ENCODE data around the gene NR1H2.

Gene NR1H2

DNA sequence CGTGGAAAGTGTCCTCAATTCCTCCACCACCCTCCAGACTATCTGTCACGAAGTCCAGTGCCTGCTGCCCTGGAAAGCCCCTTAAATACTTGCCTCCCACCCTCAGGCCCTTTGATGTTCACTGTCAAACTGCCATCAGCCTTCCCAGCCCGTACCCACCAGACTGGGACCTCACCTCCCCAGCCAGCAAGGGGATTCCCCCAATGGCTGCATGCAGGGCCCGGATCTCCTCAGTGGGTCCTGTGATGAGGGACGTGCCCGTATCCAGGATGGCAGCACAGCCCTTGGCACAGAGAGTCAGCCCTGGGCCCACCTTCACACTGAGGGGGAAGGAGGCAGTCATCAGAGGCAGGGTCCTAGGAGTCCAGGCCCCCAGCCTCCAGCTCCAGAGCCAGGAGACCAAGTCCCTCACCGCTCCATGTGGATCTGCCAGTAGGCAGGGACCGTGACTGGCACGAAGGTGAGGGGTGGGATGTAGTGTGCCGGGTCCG, 16.9 kb upstream of the NR1H2 start:
- peak overlapping the region in 1 of 5 donors; percentile 72 for H3K4me3 ChIP-seq (ENCODE audit: low read depth in 1 of 5, low read length in 5 of 5)
- no peaks in the 10 kb centered on the region for H3K27me3 ChIP-seq (ENCODE audit: control insufficient read depth in 5 of 5, insufficient read depth in 4 of 5, low read length in 5 of 5)
- peaks cover 0 to 20% (median 17%) of the 10 kb centered on the region in 5 donors for H3K4me1 ChIP-seq (ENCODE audit: control insufficient read depth in 5 of 5, insufficient read depth in 5 of 5, low read length in 5 of 5)
- no peaks in the 10 kb centered on the region for H3K36me3 ChIP-seq (ENCODE audit: control insufficient read depth in 5 of 5, insufficient read depth in 5 of 5, low read length in 5 of 5)
- no peak overlapping the region for H3K27ac ChIP-seq (ENCODE audit: low read depth, low read length)
- no peak overlapping the region for H3K9ac ChIP-seq (ENCODE audit: low read length in 5 of 5)
- no peaks in the 10 kb centered on the region for H3K9me3 ChIP-seq (ENCODE audit: control insufficient read depth in 5 of 5, low read length in 5 of 5)

- H3K27me3 ChIP-seq (ENCODE audit: control insufficient read depth in 5 of 5, insufficient read depth in 4 of 5, low read length in 5 of 5): no peaks in the 10 kb centered on the region
- peaks cover 0 to 20% (median 17%) of the 10 kb centered on the region in 5 donors for H3K4me1 ChIP-seq (ENCODE audit: control insufficient read depth in 5 of 5, insufficient read depth in 5 of 5, low read length in 5 of 5)
- H3K27ac ChIP-seq (ENCODE audit: low read depth, low read length): no peak overlapping the region
- H3K4me3 ChIP-seq (ENCODE audit: low read depth in 1 of 5, low read length in 5 of 5): no peak overlapping the region
- H3K36me3 ChIP-seq (ENCODE audit: control insufficient read depth in 5 of 5, insufficient read depth in 5 of 5, low read length in 5 of 5): no peaks in the 10 kb centered on the region
- no peak overlapping the region for H3K9ac ChIP-seq (ENCODE audit: low read length in 5 of 5)
- no peaks in the 10 kb centered on the region for H3K9me3 ChIP-seq (ENCODE audit: control insufficient read depth in 5 of 5, low read length in 5 of 5)
These were observed 14.8 kb upstream of the NR1H2 start for GRCh38 chr19:50361290-50362029.

DNA sequence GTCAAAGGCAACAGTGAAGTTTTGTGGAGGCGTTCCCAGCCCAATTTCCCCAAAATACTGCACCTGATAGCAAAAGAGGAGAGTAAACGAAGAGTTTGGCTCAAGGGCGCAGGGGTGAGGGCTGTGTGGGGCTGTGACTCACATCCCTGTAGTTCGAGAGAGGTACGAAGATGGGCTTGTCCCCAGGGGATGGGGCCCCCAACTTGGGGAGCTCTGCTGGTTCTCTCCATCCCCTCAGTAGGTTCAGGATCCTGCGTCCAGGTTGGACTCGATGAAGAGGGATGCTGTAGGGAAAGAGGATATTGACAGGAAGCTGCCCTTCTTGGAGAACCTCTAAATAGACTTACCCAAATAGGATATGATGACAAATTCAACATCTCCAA, 14.2 kb upstream of the NR1H2 start:
- H3K4me1 ChIP-seq (ENCODE audit: control insufficient read depth in 5 of 5, insufficient read depth in 5 of 5, low read length in 5 of 5): peaks cover 0 to 20% (median 17%) of the 10 kb centered on the region in 5 donors
- no peak overlapping the region for H3K4me3 ChIP-seq (ENCODE audit: low read depth in 1 of 5, low read length in 5 of 5)
- H3K27me3 ChIP-seq (ENCODE audit: control insufficient read depth in 5 of 5, insufficient read depth in 4 of 5, low read length in 5 of 5): no peaks in the 10 kb centered on the region
- no peaks in the 10 kb centered on the region for H3K9me3 ChIP-seq (ENCODE audit: control insufficient read depth in 5 of 5, low read length in 5 of 5)
- H3K36me3 ChIP-seq (ENCODE audit: control insufficient read depth in 5 of 5, insufficient read depth in 5 of 5, low read length in 5 of 5): no peaks in the 10 kb centered on the region
- H3K27ac ChIP-seq (ENCODE audit: low read depth, low read length): no peak overlapping the region
- H3K9ac ChIP-seq (ENCODE audit: low read length in 5 of 5): no peak overlapping the region

- Histone ChIP-seq H3K27ac (ENCODE audit: low read depth, low read length) (no peak overlapping the region), H3K4me3 (ENCODE audit: low read depth in 1 of 5, low read length in 5 of 5) (no peak overlapping the region), H3K36me3 (ENCODE audit: control insufficient read depth in 5 of 5, insufficient read depth in 5 of 5, low read length in 5 of 5) (no peaks in the 10 kb centered on the region), H3K9me3 (ENCODE audit: control insufficient read depth in 5 of 5, low read length in 5 of 5) (no peaks in the 10 kb centered on the region), H3K4me1 (ENCODE audit: control insufficient read depth in 5 of 5, insufficient read depth in 5 of 5, low read length in 5 of 5) (peaks cover 0 to 12% (median 9%) of the 10 kb centered on the region in 5 donors), H3K27me3 (ENCODE audit: control insufficient read depth in 5 of 5, insufficient read depth in 4 of 5, low read length in 5 of 5) (no peaks in the 10 kb centered on the region), H3K9ac (ENCODE audit: low read length in 5 of 5) (no peak overlapping the region)
These were observed 13.4 kb upstream of the NR1H2 start for GRCh38 chr19:50362656-50363424.

- no peaks in the 10 kb centered on the region for H3K36me3 ChIP-seq (ENCODE audit: control insufficient read depth in 5 of 5, insufficient read depth in 5 of 5, low read length in 5 of 5)
These were observed 10.6 kb upstream of the NR1H2 start, which contains the start of gene NAPSA for GRCh38 chr19:50365434-50366306. TSS of gene NAPSA (minus strand) at chr19:50365639. CDS start at chr19:50365621, 18 bp downstream.

GRCh38 chr19:50368649-50369570, 7.3 kb upstream of the NR1H2 start:
- no peaks in the 10 kb centered on the region for H3K27me3 ChIP-seq (ENCODE audit: control insufficient read depth in 5 of 5, insufficient read depth in 4 of 5, low read length in 5 of 5)
- H3K4me3 ChIP-seq (ENCODE audit: low read depth in 1 of 5, low read length in 5 of 5): peak overlapping the region; percentile 89 to 96 (median 92)
- no peaks in the 10 kb centered on the region for H3K36me3 ChIP-seq (ENCODE audit: control insufficient read depth in 5 of 5, insufficient read depth in 5 of 5, low read length in 5 of 5)
- H3K9ac ChIP-seq (ENCODE audit: low read length in 5 of 5): peak overlapping the region; percentile 54 to 87 (median 73)
- H3K27ac ChIP-seq (ENCODE audit: low read depth, low read length): peak overlapping the region; percentile 75
- no peaks in the 10 kb centered on the region for H3K9me3 ChIP-seq (ENCODE audit: control insufficient read depth in 5 of 5, low read length in 5 of 5)
- peaks cover 0 to 15% (median 13%) of the 10 kb centered on the region in 5 donors for H3K4me1 ChIP-seq (ENCODE audit: control insufficient read depth in 5 of 5, insufficient read depth in 5 of 5, low read length in 5 of 5)

More at GRCh38 chr19:50365434-50366306, 10.6 kb upstream of the NR1H2 start, which contains the start of gene NAPSA:
- H3K9me3 ChIP-seq (ENCODE audit: control insufficient read depth in 5 of 5, low read length in 5 of 5): no peaks in the 10 kb centered on the region
- H3K4me1 ChIP-seq (ENCODE audit: control insufficient read depth in 5 of 5, insufficient read depth in 5 of 5, low read length in 5 of 5): peaks cover 0 to 15% (median 13%) of the 10 kb centered on the region in 5 donors
- H3K9ac ChIP-seq (ENCODE audit: low read length in 5 of 5): no peak within 1 kb of the TSS
- H3K4me3 ChIP-seq (ENCODE audit: low read depth in 1 of 5, low read length in 5 of 5): no peak within 1 kb of the TSS
- no peaks in the 10 kb centered on the region for H3K27me3 ChIP-seq (ENCODE audit: control insufficient read depth in 5 of 5, insufficient read depth in 4 of 5, low read length in 5 of 5)
- H3K27ac ChIP-seq (ENCODE audit: low read depth, low read length): no peak within 1 kb of the TSS

DNA sequence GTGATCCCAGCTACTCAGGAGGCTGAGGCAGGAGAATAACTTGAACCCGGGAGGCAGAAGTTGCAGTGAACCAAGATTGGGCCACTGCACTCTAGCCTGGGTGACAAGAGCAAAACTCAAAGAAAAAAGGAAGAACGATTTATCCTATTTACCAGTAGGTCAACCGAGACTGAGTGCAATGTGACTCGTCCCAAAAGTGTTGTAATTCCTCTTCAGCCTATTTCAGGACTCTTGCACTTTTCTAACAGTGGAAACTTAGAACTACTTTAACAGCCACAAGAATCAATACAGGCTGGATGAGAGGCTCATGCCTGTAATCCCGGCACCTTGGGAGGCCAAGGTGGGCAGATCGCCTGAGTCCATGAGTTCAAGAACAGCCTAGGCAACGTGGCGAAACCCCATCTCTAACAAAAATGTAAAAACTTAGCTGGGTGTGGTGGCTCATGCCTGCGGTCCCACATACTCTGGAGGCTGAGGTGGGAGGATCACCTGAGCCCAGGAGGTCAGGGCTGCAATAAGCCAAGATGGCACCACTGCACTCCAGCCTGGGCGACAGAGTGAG, 4.3 kb upstream of the NR1H2 start:
- H3K4me1 ChIP-seq (ENCODE audit: control insufficient read depth in 5 of 5, insufficient read depth in 5 of 5, low read length in 5 of 5): peaks cover 0 to 21% (median 17%) of the 10 kb centered on the region in 5 donors
- no peak overlapping the region for H3K4me3 ChIP-seq (ENCODE audit: low read depth in 1 of 5, low read length in 5 of 5)
- no peak overlapping the region for H3K27ac ChIP-seq (ENCODE audit: low read depth, low read length)
- H3K9me3 ChIP-seq (ENCODE audit: control insufficient read depth in 5 of 5, low read length in 5 of 5): no peaks in the 10 kb centered on the region
- no peak overlapping the region for H3K9ac ChIP-seq (ENCODE audit: low read length in 5 of 5)
- no peaks in the 10 kb centered on the region for H3K36me3 ChIP-seq (ENCODE audit: control insufficient read depth in 5 of 5, insufficient read depth in 5 of 5, low read length in 5 of 5)
- no peaks in the 10 kb centered on the region for H3K27me3 ChIP-seq (ENCODE audit: control insufficient read depth in 5 of 5, insufficient read depth in 4 of 5, low read length in 5 of 5)

- H3K4me3 ChIP-seq (ENCODE audit: low read depth in 1 of 5, low read length in 5 of 5): no peak overlapping the region
- H3K9me3 ChIP-seq (ENCODE audit: control insufficient read depth in 5 of 5, low read length in 5 of 5): no peaks in the 10 kb centered on the region
- no peaks in the 10 kb centered on the region for H3K27me3 ChIP-seq (ENCODE audit: control insufficient read depth in 5 of 5, insufficient read depth in 4 of 5, low read length in 5 of 5)
- peaks cover 0 to 10% (median 6%) of the 10 kb centered on the region in 5 donors for H3K4me1 ChIP-seq (ENCODE audit: control insufficient read depth in 5 of 5, insufficient read depth in 5 of 5, low read length in 5 of 5)
- no peak overlapping the region for H3K9ac ChIP-seq (ENCODE audit: low read length in 5 of 5)
- peaks cover 3 to 48% (median 48%) of the 10 kb centered on the region in 5 donors for H3K36me3 ChIP-seq (ENCODE audit: control insufficient read depth in 5 of 5, insufficient read depth in 5 of 5, low read length in 5 of 5)
- H3K27ac ChIP-seq (ENCODE audit: low read depth, low read length): no peak overlapping the region
These were observed 799 bp downstream of the NR1H2 start for GRCh38 chr19:50377051-50377461.

Data from subcutaneous abdominal adipose tissue (tissue), 5 donors.